Dendritic cell treated with granulocyte-macrophage colony-stimulating factor and Interleukin-4, amounts not matched to agents 40 ng/mL and 50 ng/mL, for 4 days (primary cell): ENCODE results near the gene ST13.
A peak's percentile ranks its signal among the peaks of the same experiment; 100 is the strongest.

Source experiments
- H3K27ac Mint-ChIP-seq: one replicate; pipeline ENCODE4 v1.8.0; 2022; ENCODE audit warnings: mild to moderate bottlenecking, mixed read lengths
- H3K27me3 Mint-ChIP-seq: one replicate; pipeline ENCODE4 v1.8.0; 2022; ENCODE audit warnings: mild to moderate bottlenecking, mixed read lengths
- H3K36me3 Mint-ChIP-seq: one replicate; pipeline ENCODE4 v1.8.0; 2022; ENCODE audit warnings: low read depth, mixed read lengths
- H3K4me1 Mint-ChIP-seq: one replicate; pipeline ENCODE4 v1.8.0; 2022; ENCODE audit warnings: low read depth, mixed read lengths
- H3K4me3 Mint-ChIP-seq: one replicate; pipeline ENCODE4 v1.8.0; 2022; ENCODE audit warnings: mild to moderate bottlenecking, moderate library complexity, mixed read lengths
- H3K9me3 Mint-ChIP-seq: one replicate; pipeline ENCODE4 v1.8.0; 2022; ENCODE audit warnings: mixed read lengths
- intact Hi-C: fragments of 100-400 bp; cut with micrococcal nuclease; formaldehyde crosslinking; loops from one replicate; pipeline ENCODE4 v1.15.0; 2022

ST13 gene

DNA sequence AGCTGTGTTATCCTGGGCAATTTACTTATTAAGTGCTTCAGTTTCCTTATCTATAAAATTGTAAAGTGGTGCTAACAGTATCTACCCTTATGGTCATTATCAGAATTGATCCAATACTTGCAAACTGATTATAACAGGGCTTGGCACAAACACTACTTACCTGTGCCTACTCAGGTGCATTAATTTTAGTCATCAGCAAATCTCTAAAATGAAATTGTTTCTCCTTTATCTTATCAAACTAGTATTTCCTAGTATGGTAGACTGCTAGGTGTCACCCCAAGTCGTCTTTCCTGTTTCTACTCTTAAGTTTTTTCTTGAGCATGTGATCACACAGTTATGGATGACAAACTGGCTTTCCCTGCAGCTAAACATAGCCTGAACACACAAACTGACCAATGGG, 33.0 kb downstream of the ST13 start:
- Mint-ChIP-seq H3K4me1 (peaks cover 14% of the 10 kb centered on the region), H3K27ac (no peak overlapping the region), H3K36me3 (peaks cover 47% of the 10 kb centered on the region), H3K27me3 (no peaks in the 10 kb centered on the region), H3K4me3 (no peak overlapping the region), H3K9me3 (no peaks in the 10 kb centered on the region)
- intact Hi-C loops: no loop called here

DNA sequence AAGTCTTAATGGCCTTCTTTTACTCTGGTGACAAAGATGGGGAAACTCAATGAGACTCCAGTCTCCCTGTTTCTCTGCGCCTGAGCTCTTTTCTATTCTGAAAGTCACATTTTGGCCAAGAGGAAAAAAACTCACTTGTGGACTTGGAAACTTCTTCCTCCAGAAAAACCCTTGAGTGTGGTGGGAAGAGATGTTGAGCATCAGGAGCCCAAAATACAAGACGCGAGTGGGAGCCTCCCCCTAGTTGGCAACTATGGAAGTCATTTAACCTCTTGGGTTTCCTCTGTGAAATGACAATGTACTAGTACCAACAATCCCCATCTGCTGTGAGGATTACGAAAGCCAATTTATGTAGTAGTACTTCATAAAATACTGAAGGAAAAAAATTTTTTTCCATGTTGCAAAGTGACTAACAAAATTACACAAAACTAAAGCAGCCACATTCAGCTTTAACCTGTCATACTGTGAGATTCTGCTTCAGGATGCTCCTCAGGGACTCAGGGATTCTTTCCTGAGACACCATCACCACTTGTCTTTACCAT, 36.8 kb downstream of the ST13 start:
- peak overlapping the region; percentile 95 for H3K4me3 Mint-ChIP-seq
- peak overlapping the region; percentile 94 for H3K27ac Mint-ChIP-seq
- peaks cover 25% of the 10 kb centered on the region for H3K36me3 Mint-ChIP-seq
- H3K27me3 Mint-ChIP-seq: no peaks in the 10 kb centered on the region
- peaks cover 32% of the 10 kb centered on the region for H3K4me1 Mint-ChIP-seq
- intact Hi-C loops: loop anchor here (5.0 kb wide), 1 partner anchor 33 kb away; no protein-coding TSS in a partner anchor
- no peaks in the 10 kb centered on the region for H3K9me3 Mint-ChIP-seq

DNA sequence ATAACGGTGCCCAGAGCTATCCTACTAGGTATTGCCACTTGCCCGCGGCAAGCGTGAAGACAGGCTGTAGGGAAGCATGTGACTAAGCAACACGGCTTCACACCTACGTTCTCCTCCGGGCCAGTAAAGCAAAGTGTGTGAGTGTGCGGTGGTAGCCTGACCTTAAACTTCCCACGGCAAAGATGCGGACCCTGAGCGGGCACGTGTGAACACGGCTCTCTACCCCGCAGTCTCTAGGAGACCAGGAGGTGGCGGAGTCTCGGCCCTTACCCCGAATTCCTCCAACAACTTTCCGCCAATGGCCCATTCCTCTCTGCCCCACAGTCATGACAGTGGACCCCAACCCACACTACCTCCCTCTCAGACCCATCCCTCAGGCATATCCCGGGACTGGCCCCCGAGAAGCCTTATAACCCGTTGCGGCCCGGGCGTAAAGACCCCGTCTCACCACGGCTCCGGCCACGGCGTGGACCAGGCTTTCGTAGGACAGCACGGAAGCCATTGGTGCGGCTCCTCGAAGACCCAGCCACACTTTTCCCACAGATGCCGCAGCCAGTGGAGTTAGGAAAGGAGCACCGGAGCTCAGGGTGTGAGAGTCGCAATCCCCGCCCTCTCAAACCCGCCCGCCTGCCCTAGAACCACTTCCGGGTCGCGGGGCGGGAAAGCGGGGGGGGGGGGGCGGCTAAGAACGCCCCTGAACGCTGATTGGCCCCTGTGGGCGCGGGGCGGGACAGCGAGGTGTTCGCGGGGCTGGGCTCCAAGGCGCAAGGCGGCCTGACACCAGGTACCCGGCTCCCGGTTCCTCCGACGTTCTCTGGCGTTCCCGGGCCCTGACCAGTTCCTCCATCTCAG, 37.5 kb downstream of the ST13 start, which contains the start of gene SLC25A17:
Gene SLC25A17 (minus strand): TSS at position 600 of the 852 bp plus-strand sequence. CDS start 98 bp downstream, at position 502.
- Mint-ChIP-seq H3K36me3 (peaks cover 21% of the 10 kb centered on the region), H3K4me3 (peak within 1 kb of the TSS; percentile 95), H3K9me3 (no peaks in the 10 kb centered on the region), H3K27ac (peak within 1 kb of the TSS; percentile 94), H3K27me3 (no peaks in the 10 kb centered on the region), H3K4me1 (peaks cover 32% of the 10 kb centered on the region)
- intact Hi-C loops: loop anchor here (5.0 kb wide), 1 partner anchor 33 kb away; no protein-coding TSS in a partner anchor

DNA sequence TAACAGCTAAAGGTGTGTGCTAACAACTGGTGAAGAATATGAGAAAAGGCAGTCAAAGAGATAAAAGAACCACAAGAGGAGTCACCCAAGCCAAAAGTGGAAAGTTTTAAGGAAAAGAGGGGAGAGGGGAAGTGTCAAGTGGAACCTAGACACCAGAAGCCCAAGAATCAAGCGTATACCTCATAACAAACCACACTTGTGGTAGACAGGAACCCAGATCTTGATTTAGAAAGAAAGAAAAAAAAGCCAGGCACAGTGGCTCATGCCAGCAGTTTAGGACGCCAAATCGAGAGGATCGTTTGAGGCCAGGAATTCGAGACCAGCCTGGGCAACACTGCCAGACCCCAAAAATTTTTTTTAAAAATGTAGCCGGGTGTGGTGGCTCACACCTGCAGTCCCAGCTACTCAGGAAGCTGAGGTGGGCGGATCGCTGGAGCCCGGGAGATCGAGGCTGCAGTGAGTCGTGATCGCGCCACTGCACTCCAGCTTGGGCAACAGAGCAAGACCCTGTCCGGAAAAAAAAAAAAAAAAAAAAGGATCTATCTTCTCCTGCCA, 38.2 kb downstream of the ST13 start:
- H3K4me3 Mint-ChIP-seq: peak overlapping the region; percentile 95

DNA sequence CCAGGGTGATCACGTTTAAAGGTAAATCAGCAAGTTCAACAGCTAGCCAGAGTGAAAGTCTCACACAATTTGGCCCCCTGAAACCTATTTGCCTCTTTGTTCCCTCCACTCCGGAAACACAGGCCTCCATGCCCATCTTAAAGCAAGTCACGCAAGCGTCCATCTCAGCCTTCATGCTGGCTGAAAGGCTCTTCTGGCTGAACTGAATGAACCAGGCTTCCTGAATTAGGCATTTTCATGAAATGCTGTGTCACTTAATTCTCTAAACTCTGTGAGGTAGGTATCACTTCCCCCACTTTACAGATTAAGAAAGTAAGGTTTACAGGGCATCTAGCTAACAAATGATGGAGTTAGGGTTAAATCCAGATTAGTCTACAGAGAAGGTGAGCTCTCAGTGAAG, 38.7 kb downstream of the ST13 start:
- no peaks in the 10 kb centered on the region for H3K9me3 Mint-ChIP-seq
- peaks cover 32% of the 10 kb centered on the region for H3K4me1 Mint-ChIP-seq
- intact Hi-C loops: loop anchor here (5.0 kb wide), 1 partner anchor 35 kb away; no protein-coding TSS in a partner anchor
- H3K4me3 Mint-ChIP-seq: peak overlapping the region; percentile 95
- peak overlapping the region; percentile 94 for H3K27ac Mint-ChIP-seq
- H3K36me3 Mint-ChIP-seq: peaks cover 20% of the 10 kb centered on the region
- H3K27me3 Mint-ChIP-seq: no peaks in the 10 kb centered on the region

More for the DNA sequence above, 38.2 kb downstream of the ST13 start:
- H3K36me3 Mint-ChIP-seq: peaks cover 16% of the 10 kb centered on the region
- H3K4me1 Mint-ChIP-seq: peaks cover 32% of the 10 kb centered on the region
- no peaks in the 10 kb centered on the region for H3K9me3 Mint-ChIP-seq
- intact Hi-C loops: loop anchor here (5.0 kb wide), 1 partner anchor 34 kb away; no protein-coding TSS in a partner anchor
- H3K27ac Mint-ChIP-seq: peak overlapping the region; percentile 94
- H3K27me3 Mint-ChIP-seq: no peaks in the 10 kb centered on the region

DNA sequence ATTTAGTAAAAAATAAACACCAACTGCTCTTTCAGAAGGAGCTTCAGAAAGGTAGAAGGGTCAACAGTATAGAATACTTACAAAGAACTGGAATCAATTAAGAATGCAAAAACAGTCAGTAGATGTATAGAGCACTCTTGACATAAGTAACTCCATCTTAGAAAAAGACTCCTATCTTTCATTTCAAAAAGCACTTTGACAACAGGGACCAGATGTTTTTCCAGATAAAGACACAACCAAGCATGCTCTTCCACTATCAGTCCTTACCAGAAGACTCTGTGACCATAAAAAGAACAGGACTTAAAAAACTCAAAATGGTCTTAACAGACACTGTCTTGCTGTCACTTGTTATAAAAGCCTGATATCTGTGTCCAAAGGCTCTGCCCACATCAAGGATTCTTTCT, 42.5 kb downstream of the ST13 start:
- Mint-ChIP-seq H3K4me3 (no peak overlapping the region), H3K27me3 (no peaks in the 10 kb centered on the region), H3K36me3 (peaks cover 17% of the 10 kb centered on the region), H3K27ac (no peak overlapping the region), H3K9me3 (no peaks in the 10 kb centered on the region), H3K4me1 (peaks cover 22% of the 10 kb centered on the region)
- intact Hi-C loops: no loop called here

DNA sequence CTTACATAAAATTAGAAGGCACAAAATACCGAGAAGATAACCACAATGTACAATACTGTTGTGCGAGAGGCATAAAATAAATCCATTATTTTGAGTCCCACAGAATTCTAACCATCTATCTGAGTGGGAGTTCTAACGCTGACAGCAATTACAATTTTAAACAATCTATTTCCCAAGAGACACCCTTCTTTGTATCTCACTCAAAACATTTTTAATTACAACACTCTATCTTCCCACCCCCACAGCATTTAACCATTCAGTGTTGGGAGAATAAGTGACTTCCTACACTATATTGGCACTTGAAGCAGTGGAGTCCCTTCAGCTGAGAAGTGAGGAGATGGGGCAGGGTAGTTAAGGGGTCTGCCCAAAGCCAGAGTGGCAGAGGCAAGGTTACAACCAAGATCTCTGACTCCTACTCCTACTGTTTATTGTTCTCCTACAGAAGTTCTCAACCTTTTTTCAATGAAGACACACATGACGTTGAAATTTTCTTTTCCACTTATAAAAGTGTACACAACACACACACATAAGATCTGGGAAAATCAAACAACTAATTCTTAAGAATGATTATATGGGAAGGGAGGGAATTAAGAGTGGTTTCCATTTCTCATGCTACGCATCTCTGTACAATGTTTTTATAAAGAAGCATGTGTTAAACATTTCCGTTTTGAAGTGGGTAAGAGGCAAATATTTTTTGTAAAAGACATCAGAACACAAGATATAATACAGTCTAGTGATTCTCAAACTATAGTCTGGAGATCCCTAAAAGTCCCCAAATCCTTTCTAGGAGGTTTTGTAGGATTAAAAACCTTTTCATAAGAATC, 48.2 kb downstream of the ST13 start:
- Mint-ChIP-seq H3K27me3 (no peaks in the 10 kb centered on the region), H3K9me3 (no peaks in the 10 kb centered on the region), H3K4me3 (no peak overlapping the region), H3K36me3 (peaks cover 10% of the 10 kb centered on the region), H3K4me1 (peaks cover 10% of the 10 kb centered on the region), H3K27ac (no peak overlapping the region)
- intact Hi-C loops: no loop called here

DNA sequence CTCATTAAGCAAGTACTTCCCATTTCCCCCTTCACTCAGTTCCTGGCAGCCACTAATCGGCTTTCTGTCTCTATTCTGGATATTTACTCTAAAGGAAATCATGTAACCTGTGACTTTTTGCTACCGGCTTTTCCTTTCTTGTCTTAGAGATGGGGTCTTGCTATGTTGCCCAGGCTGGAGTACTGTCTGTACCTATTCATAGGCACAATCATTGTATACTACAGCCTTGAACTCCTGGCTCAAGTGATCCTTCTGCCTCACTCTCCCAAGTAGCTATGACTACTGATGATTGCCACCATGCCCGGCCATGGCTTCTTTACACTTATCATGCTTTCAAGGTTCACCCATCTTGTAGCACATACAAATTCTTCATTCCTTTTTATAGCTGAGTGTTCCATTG, 49.7 kb downstream of the ST13 start:
- H3K4me1 Mint-ChIP-seq: peaks cover 13% of the 10 kb centered on the region
- H3K27me3 Mint-ChIP-seq: no peaks in the 10 kb centered on the region
- no peak overlapping the region for H3K4me3 Mint-ChIP-seq
- H3K9me3 Mint-ChIP-seq: no peaks in the 10 kb centered on the region
- H3K27ac Mint-ChIP-seq: no peak overlapping the region
- intact Hi-C loops: no loop called here
- H3K36me3 Mint-ChIP-seq: peaks cover 6% of the 10 kb centered on the region

DNA sequence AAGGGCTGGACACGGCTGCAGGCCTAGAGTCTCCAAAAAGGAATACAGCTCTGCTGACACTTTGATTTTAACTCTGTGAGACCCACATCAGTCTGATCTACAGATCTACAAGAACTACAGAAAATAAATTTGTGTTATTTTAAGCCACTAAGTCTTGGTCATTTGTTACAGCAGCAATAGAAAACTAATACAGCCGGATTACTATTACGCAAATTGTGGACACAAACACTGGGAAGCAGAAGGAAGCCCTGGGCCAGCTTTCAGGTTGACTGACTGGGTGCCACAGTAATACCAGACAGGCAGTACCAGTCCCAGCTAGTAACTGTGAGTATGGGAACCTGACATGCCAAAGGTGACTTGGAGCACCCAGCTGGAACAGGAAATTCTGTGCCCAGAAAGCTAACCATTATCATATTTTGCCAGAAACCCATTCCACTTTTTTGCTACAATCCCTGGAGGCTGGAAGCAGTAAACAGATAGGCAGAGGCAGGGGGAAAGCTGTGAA, 50.7 kb downstream of the ST13 start:
- peaks cover 13% of the 10 kb centered on the region for H3K4me1 Mint-ChIP-seq
- H3K27me3 Mint-ChIP-seq: no peaks in the 10 kb centered on the region
- no peak overlapping the region for H3K27ac Mint-ChIP-seq
- peaks cover 6% of the 10 kb centered on the region for H3K36me3 Mint-ChIP-seq
- no peaks in the 10 kb centered on the region for H3K9me3 Mint-ChIP-seq
- intact Hi-C loops: no loop called here
- H3K4me3 Mint-ChIP-seq: no peak overlapping the region

DNA sequence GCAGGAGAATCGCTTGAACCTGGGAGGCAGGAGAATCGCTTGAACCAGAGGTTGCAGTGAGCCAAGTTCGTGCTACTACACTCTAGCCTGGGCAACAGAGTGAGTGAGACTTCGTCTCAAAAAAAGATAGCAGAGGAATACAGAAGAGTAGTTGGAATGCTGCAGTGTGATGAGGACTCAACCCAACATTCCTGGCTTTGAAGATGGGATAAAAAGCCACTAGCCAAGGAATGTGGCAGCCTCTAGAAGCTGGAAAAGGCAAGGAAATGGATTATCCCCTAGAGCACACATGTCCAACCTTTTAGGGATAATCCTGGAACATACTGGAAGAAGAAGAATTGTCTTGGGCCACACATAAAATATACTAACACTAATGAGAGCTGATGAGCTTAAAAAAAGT, 51.2 kb downstream of the ST13 start:
- Mint-ChIP-seq H3K27me3 (no peaks in the 10 kb centered on the region), H3K4me3 (no peak overlapping the region), H3K36me3 (peaks cover 6% of the 10 kb centered on the region), H3K4me1 (peaks cover 13% of the 10 kb centered on the region), H3K27ac (no peak overlapping the region), H3K9me3 (no peaks in the 10 kb centered on the region)
- intact Hi-C loops: no loop called here

DNA sequence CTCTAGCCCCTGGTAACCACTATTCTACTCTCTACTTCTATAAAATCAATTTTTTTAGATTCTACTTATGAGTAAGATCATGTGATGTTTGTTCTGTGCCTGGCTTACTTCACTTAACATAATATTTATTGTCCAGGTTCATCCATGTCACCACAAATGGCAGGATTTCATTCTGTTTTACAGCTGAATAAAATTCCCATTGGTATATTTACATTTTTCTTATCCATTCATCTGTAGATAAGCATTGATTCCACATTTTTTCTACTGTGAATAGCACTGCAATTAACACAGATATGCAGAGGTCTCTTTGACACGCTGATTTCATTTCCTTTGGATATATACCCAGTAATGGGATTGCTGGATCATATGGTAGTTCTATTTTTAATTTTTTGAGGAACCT, 53.1 kb downstream of the ST13 start:
- H3K27ac Mint-ChIP-seq: peak overlapping the region; percentile 47
- no peaks in the 10 kb centered on the region for H3K27me3 Mint-ChIP-seq
- intact Hi-C loops: no loop called here
- H3K9me3 Mint-ChIP-seq: no peaks in the 10 kb centered on the region
- peaks cover 13% of the 10 kb centered on the region for H3K4me1 Mint-ChIP-seq
- H3K4me3 Mint-ChIP-seq: no peak overlapping the region
- H3K36me3 Mint-ChIP-seq: peaks cover 15% of the 10 kb centered on the region

DNA sequence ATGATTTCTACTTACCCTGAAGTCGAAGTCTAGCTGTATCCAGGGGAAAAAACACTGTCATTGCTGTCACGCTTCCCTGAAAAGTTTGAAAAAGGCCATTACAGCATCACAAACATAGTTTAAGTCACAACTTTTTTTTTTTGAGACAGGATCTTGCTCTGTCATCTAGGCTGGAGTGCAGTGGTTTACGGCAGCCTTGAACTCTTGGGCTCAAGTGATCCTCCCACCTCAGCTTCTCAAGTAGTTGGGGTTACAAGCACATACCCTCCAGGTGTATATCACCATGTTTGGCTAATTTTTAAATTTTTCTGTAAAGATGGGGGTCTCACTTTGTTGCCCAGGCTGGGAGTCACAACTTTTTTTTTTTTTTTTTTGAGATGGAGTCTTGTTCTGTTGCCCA, 57.4 kb downstream of the ST13 start:
- H3K4me3 Mint-ChIP-seq: no peak overlapping the region
- H3K4me1 Mint-ChIP-seq: peaks cover 11% of the 10 kb centered on the region
- peaks cover 16% of the 10 kb centered on the region for H3K36me3 Mint-ChIP-seq
- intact Hi-C loops: no loop called here
- no peak overlapping the region for H3K27ac Mint-ChIP-seq
- no peaks in the 10 kb centered on the region for H3K27me3 Mint-ChIP-seq
- H3K9me3 Mint-ChIP-seq: no peaks in the 10 kb centered on the region

DNA sequence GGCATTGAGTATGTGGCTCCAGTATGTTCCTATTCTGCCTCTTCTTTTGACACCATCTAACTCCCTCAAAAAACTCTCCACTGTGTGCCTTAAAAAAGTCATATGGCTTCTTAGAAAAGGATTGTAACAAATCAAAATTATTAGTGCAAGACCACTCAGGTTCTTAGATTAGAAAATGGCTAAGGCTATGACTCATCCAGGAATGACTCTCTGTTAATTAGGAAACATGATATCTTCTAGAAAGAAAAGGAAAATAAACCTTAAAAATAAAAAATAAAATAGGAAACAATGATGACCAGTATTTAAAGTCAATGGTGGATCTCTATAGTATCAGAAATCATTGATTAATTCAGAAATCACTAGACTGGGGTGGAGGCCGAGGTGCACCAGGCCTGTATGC, 59.0 kb downstream of the ST13 start:
- no peaks in the 10 kb centered on the region for H3K4me1 Mint-ChIP-seq
- H3K9me3 Mint-ChIP-seq: no peaks in the 10 kb centered on the region
- H3K27me3 Mint-ChIP-seq: no peaks in the 10 kb centered on the region
- H3K27ac Mint-ChIP-seq: no peak overlapping the region
- peaks cover 31% of the 10 kb centered on the region for H3K36me3 Mint-ChIP-seq
- intact Hi-C loops: no loop called here
- no peak overlapping the region for H3K4me3 Mint-ChIP-seq
